ENCODE measurements around the gene CDH11.

The CDH11 gene

DNA sequence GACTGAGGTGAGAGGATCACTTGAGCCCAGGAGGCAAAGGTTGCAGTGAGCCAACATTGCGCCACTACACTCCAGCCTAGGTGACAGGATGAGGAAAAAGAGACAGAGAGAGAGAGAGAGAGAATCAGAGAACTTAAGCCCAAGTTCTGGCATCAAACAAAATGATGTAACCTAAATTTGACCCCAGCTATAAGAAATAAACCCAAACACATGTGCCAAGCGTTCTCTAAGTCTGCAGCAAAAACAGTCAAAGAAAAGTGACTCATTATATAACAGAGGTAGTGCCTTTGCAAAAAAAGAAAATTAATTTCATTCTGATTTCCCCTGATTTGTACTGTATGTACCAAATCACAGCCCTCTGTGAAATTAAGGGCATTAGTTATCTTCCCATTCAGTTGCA, 89.5 kb downstream of the CDH11 start:
- no peak for DNase-seq (ENCODE audit: low read depth)

DNA sequence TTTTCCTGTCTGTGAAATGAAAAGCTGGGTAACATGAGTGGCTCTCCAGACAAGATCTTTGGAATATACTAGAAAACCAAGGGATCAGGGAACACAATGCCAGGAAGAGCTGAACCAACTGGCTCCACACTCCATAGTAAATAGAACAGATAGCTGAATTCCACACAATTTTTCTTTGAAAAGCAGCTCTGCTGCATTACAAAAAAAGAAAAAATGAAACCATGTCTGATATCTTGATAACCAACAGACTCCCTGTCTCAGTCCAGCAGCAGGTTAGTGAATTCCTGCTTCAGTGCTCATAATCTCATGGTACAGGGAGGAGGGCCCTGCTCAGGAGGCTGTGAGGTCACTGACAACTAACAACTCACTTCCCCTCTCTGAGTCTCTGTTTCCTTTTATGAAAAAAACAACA, 97.1 kb downstream of the CDH11 start:
- DNase-seq (ENCODE audit: low read depth) = no peak

DNA sequence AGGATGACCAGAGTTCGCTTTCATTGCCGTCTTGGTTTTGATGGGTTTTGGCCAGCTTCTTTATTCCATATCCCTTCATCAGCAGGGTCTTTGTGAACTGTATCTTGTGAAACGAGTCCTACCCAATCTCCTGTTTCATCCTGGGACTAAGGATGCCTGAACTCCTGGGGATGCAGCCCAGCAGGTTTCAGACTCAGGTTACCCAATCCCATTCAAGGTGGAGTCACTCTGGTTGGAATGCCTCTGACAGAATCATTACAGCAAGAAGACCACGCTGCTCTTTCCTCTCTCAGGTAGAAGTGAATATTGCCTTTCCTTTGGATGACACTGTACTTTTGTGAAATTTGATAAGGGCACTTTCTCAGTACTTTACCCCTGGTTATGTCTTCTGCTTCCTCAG, 98.1 kb downstream of the CDH11 start:
- no peak for DNase-seq (ENCODE audit: low read depth)

DNA sequence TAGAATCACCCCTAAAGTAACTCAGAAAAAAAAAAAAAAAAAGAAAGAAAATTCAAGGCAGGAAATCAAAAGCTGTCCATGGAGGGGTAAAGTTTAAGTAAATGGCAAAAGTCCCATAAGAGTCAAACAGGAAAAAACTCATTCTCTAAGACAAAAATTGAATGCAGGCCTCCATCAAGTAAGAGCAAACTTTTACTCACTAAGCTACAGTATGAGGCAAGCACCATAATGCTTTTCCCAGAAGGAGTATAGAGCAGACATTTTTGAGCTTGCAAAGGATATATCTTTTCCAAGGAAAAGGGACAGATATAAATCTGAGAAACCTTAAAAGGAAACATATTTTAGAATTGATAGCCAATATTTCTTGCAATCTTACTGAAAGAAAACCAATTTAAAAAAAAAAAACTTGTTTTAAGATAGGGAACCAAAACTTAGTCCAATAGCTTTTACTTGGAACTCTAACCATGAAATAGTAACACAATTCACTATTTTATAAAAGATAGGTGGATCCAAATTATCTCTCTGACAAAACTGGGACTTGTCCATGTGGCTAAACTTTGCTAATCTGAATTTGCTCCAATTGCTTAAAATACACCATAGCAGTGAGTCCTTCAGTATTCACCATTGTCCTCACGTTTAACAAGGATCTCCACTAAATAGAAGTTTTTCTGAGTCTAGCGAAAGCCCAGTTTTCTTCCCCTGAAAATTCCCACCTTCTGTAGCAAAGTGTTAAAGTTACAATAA, 99.8 kb downstream of the CDH11 start:
- no peak for DNase-seq (ENCODE audit: low read depth)

DNA sequence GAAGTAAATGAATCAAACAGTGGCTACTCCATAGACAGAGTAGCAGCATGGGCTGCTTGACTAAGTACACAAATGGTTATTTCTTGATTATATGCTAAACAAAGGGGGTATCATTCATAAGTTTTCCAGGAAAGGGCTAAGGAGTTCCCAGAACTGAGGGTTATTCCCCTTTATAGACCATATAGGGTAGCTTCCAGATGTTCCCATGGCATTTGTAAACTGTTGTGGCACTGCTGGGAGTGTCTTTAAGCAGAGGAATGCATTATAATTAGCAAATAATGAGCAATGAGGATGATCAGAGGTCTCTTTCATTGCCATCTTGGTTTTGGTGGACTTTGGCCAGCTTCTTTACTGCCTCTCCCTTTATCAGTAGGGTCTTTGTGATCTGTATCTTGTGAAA, 105.1 kb downstream of the CDH11 start:
- no peak for DNase-seq (ENCODE audit: low read depth)

DNA sequence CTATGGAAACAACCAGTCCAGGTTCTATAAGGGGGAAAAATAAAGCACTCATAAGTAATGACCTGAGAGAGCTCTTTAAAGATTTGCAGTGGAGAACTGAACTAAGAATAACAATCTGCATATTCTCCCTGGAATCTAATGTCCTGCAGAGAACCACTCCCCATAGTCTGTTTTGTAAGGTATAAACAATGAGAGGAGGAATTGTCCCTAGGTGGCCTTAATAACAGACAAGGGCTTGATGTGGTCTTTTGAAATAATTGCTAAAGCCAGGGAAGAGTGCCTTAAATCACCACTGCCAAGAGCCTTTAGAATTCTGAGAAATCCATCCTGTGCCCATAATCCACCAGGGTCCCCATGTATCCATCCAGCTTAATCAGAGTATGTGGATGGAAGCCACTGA, 106.3 kb downstream of the CDH11 start:
- DNase-seq (ENCODE audit: low read depth) = no peak

DNA sequence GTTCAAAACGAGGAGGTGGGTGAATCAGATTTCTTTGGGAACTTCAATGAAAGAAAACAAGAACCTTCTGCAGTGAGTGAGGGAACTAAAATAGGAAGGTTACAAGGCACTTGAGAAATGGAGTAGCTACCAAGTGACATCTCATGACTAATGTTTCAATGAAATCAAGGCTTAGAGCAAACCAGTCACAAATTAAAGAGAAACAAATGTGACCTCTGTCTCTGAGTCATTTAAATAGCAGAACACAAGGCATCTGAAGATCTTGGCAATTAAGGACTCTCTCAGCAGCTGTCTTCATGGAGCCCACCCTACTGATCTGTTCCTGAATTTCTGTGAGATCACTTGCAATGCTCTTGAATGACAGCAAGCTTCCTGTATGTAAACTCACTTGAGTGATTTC, 109.5 kb downstream of the CDH11 start:
- no peak for DNase-seq (ENCODE audit: low read depth)

DNA sequence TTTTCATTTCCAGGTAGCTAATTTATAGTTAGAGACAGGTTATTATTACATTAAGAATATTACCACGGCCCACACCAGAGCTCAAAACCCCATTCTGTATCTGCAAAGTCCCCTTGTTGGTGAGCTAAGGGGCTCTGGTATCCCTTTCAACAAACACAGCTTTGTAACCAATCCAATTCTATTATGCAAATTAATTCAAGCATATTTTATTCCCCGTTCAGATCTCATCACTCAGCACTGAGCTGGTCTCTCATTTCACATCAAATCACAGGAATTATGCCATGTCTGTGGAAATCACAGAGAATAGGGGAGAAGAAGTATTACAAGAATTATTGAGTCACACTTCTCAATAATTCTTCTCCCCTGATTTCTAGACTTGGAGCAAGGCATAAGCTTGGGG, 111.7 kb downstream of the CDH11 start:
- DNase-seq (ENCODE audit: low read depth) = no peak

DNA sequence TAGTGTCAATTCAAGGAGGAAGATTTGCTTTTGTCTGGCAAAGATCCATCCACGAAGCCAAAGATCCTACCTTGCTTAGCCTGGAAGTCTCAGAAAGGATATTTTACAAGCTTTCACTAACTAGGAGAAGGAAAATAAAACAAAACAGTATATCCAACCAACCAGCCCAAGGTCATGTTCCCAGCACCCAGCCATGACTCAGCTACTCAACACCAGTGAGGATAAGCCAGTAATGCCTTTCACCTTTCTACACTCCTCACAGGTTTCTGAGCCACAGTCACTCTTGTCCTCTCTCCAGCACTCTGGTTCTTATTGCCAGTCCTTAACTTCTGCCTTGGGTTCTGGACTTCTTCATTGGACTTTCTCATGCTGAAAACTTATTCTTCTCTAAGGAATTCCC, 116.2 kb downstream of the CDH11 start:
- DNase-seq (ENCODE audit: low read depth) = no peak

DNA sequence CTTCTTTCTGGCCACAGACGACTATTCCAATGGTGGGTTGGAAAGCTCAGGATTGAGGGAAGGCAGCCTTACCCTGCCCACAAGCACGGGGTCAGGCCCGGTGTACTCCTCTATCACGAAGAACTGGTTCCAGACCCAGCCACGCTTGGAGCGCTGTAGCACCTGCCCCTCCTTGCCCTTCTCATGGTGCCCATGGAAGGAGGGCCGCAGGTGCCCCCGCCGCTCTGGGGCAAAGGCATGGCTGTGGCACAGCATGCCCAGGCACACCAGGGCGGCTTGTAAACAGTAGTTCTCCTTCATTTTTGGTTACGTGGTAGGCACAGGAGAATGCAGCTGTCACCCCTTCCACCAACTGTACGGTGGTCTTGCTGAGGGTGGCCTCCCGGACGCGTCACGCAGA, 117.3 kb downstream of the CDH11 start:
- no peak for DNase-seq (ENCODE audit: low read depth)

DNA sequence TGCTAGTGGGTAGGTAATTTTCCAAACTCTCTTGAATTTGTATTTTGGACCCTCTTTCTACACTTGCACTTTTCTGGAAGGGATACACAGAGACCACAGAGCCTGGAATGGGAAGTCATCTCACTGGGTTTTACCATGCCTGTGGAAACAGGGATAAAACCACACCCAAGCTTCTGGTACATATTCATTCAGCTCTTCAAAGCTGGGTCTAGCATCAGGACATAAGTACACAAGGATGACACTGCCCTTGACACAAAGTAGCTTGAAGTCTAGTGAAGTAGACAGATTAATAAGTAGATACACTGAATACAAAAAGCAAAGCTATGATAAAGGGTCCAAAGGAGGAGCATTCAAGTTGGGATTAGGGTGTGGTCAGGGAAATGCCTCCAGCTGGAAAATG, 118.2 kb downstream of the CDH11 start:
- DNase-seq (ENCODE audit: low read depth) = no peak

DNA sequence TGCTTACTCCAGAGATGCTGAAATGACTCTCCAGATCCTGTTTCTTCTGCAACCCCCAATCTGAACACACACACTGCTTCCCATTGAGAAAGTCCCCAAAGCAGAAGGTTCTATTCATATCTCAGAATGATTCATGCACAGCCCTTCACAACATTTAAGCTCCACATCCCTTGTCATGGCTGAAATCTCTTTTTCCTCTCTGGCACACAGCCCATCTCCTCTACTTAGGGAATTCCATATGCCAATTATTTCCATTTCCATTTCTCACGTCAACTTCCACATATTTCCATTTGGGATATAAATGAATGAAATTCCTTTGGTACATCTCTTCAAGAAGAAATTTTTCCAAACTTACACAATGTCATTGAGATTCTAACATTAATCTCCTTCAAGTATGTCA, 119.6 kb downstream of the CDH11 start:
- DNase-seq (ENCODE audit: low read depth) = no peak

DNA sequence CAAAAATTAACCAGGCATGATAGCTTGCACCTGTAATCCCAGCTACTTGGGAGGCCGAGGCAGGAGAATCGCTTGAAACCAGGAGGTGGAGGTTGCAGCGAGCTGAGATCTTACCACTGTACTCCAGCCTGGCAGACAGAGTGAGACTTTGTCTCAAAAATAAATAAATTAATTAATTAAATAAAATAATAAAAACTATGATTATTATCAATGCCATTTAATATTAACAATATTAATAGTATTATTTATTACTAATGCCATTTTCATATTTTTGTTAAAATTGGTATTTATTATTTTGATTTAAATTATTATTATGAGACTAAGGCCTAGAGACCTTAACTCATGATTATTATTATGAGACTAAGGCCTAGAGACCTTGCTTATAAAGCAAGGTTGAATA, 121.2 kb downstream of the CDH11 start:
- no peak for DNase-seq (ENCODE audit: low read depth)

DNA sequence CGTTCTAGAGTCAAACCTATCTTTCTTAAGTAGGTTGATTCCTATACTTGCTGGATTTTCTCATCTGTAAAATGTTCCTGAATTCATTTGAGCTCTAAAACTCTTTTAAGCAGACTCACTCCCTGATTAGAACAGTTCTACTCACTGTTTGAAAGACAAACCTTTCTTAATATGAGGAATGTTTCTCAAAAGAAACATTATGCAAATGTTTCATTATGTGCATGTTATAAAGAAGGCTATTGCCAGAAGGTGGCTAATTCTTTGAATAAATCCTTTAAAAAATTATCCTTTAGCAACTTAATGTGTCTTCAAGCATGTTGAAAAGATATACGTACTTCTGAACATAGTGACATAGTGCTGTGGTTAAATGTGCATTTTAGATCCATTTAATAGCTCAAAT, 124.1 kb downstream of the CDH11 start:
- DNase-seq (ENCODE audit: low read depth) = no peak

DNA sequence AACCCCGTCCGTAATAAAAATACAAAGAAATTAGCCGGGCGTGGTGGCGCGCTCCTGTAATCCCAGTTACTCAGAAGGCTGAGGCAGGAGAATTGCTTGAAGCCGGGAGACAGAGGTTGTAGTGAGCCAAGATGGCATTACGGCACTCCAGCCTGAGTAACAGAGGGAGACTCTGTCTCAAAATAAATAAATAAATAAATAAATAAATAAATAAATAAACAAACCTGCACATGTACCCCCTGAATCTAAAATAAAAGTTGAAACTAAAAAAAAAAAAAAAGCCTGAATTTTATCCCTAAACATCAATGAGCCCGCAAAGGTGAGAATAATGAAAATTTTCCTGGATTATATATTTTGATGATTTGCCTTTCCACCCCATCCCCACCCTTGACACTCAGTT, 124.7 kb downstream of the CDH11 start:
- no peak for DNase-seq (ENCODE audit: low read depth)

DNA sequence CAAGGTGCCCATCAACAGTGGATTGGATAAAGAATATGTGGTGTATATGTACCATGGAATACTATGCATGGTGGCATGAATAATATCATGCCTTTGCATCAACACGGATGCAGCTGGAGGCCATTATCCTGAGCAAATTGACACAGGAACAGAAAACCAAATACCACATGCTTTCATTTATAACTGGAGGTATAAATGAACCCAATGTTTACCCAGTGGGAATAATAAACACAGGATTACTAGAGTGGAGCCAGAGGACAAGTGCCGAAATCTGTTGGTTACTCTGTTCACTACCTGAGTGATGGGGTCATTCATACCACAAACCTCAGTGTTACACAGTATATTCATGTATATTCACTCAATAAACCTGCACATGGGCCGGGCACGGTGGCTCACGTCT, 125.2 kb downstream of the CDH11 start:
- no peak for DNase-seq (ENCODE audit: low read depth)

DNA sequence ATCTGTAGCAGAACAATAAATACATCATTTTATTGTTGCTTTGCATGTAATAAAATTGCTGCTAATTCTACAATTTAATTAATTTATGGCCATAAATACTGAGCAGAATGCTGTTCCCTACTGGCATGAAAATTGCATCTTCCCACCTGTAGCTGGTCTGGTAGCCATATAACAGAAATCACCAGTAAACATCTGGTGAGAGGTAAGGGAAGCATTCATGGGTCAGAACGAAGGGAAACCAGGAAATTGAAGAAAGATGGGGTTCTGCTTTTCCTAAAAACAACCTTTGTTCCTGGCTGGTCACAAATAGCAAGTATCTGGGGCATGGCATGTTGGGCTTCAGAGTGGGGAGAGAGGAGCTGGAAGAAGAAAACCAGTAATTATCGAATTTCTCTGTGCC, 128.4 kb downstream of the CDH11 start:
- DNase-seq (ENCODE audit: low read depth) = no peak

DNA sequence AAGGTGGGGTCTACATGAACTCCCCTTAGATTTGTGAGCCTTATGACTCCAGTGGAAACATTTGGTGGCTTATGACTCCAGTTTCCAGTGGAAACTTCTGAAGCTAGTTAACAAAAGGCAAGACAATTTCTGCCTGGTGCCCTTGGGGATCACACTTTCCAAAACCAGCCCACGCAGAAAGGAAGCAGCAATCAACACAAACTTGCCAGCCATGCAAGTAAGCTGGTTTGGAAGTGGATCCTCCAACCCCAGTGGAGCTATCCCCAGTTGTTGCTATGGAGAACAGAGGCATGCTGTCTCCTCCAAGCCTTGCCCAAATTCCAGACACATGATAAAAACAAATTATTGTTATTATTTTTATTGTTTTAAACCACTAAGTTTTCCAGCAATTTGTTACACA, 130.9 kb downstream of the CDH11 start:
- DNase-seq (ENCODE audit: low read depth) = no peak

DNA sequence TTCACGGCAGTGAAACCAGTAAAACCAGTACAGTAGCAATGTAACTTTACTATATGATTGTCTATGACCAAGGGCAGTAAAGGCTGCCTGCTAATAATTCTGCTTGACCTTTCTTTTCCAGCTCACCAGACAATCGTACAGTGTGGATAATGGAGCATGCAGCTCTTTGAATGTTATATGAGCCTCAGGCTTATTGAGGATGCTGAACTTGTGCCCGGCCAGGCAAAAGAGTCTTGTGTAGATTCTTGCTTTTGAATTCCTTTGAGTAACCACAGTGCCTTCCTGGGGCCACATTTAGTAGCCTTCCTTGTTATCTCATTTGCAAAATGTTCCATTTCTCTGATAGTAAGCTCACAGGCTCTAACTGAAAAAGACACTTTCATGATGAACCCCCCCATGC, 131.8 kb downstream of the CDH11 start:
- no peak for DNase-seq (ENCODE audit: low read depth)

DNA sequence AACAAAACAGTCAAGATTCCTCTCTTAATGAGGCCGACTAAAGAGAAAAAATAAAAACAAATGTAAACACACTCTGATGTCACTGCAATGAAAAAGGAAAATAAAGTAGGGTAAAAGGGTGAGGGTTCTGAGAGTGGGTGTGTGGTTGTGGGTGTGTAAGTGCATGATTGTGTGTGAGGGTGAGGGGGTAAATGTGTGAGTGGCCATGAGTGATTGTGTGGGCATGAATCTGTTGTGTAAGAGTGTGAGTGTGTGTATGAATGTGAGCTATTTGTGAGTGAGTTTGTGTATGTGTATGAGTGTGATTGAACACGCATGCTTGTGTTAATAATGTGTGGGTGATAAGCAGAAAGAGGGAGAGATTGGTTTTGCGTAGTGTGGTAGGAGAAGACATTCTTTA, 132.8 kb downstream of the CDH11 start:
- DNase-seq (ENCODE audit: low read depth) = no peak

DNA sequence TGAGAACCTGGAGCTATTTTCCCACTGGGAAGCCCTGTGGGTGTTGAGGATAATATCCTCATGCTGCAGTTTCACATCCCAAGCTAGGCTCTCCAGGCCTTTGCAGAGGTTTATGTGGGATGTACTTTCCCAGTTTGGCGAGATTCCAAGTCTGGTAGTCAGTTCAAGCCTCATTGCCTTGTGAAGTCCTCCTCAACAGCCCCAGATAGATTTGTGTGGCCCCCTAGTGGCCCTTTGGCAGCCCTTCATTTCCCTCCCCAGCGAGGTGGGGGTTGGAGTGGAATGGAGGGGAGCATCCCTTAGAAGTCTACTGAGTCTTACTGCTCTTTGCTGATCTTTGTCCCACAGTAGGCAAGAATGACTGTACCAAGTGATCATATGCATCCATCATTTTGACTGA, 137.9 kb downstream of the CDH11 start:
- DNase-seq (ENCODE audit: low read depth) = no peak

DNA sequence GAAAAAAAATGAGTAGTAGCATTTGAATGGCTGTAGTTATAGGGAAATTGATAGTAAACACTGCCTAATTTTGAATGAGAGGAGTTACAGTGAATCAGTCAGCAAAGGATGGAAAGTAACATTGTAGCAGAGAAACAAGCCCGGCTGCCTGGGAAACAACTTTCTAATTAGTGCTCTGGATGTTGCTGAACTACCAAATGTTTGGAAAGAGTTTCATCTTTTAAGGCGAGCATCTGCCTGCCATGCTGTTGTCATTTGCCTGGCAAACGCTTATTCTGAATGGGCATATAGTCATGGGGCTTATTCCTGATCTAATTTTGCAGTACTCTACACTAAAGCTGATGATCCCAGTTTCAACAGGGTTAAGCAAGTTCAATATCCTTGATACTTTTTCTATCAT, 138.6 kb downstream of the CDH11 start:
- no peak for DNase-seq (ENCODE audit: low read depth)

DNA sequence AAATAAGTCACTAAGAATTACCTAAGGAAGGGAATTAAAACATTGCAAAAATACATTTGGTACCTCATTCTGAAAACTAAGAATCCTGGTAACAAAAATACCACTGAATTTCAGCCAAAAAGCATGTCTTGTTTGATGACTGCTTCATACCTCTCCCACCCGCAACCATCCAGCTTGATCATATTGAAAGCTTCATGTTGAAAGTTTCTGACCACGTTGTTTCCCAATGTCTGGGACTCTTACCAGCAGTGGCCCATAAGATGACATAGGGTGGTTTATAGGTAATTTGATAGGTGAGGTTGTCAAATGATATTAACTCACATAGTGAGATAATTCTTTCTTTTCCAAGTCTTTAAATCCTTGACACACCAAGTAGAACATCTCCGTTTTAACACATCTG, 139.3 kb downstream of the CDH11 start:
- DNase-seq (ENCODE audit: low read depth) = no peak

DNA sequence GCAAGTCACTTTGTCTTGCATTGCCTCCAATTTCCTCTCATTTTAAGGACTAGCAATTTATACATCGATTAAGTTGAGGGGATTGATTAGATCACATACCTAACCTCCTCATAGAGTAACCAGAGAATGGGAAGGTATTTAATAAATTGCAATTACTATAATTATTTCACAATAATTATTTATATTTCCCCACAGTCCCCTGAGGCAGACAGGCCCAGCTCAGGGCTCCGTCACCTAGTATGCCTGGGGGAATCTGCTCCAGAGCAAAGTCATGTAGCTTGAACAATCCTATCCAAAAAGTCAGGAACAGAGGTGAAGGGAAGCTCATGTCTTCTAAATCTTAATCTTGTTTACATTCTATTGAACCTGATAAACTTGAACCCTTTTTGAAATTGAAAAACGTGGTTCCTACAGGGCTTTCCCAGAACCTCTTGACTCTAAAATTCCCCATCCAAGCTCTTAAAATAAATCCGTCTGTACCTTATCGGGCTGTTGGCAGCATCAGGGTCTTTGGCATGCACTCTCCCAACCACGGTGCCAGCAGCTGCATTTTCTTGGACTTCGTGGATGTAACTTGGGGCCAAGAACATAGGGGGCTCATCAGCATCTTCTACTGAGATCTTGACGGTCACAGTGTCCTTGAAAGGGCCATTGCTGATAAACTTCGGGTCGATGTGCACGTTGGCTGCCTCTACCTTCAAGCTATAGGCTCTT, 140.1 kb downstream of the CDH11 start:
- DNase-seq (ENCODE audit: low read depth) = no peak
